Smooth muscle cell (in vitro differentiated cells): ENCODE results near the gene RBM27. TPM values are rescaled to one million over a fixed set of nuclear protein-coding genes. Genes with fewer than 3 reads are reported as not detected.

ENCODE experiments used
- DNase-seq: peaks from one replicate; lab custom pipeline; 2025; ENCODE audit not compliant: unreplicated experiment; lab: John Stamatoyannopoulos, UW
- H2AFZ ChIP-seq: fragments of 200-600 bp; sonication (generic); 2 replicates; pipeline ENCODE4 v1.6.0; 2016; ENCODE audit warnings: antibody characterized with exemption, low read depth, mild to moderate bottlenecking
- H3F3A ChIP-seq: fragments of 200-600 bp; sonication (generic); 2 replicates; pipeline ENCODE4 v1.6.0; 2017; ENCODE audit warnings: antibody characterized with exemption, low read depth
- H3K27ac ChIP-seq: fragments of 200-600 bp; sonication (generic); 2 replicates; pipeline ENCODE4 v1.5.1; 2016; ENCODE audit warnings: low read depth, mild to moderate bottlenecking
- H3K27me3 ChIP-seq: fragments of 200-600 bp; sonication (generic); 2 replicates; pipeline ENCODE4 v1.6.1; 2016; ENCODE audit warnings: low read depth, mild to moderate bottlenecking
- H3K36me3 ChIP-seq: fragments of 200-600 bp; sonication (generic); 2 replicates; pipeline ENCODE4 v1.5.1; 2016; ENCODE audit warnings: low read depth
- H3K4me1 ChIP-seq: fragments of 200-600 bp; sonication (generic); 2 replicates; pipeline ENCODE4 v1.5.1; 2016; ENCODE audit warnings: low read depth
- H3K4me2 ChIP-seq: fragments of 200-600 bp; sonication (generic); 2 replicates; pipeline ENCODE4 v1.6.0; 2016; ENCODE audit warnings: mild to moderate bottlenecking
- H3K4me3 ChIP-seq: fragments of 200-600 bp; sonication (generic); 2 replicates; pipeline ENCODE4 v1.5.1; 2016; ENCODE audit warnings: mild to moderate bottlenecking
- H3K79me2 ChIP-seq: fragments of 200-600 bp; sonication (generic); 2 replicates; pipeline ENCODE4 v1.6.0; 2016; ENCODE audit warnings: low read depth, mild to moderate bottlenecking
- H3K9ac ChIP-seq: fragments of 200-600 bp; sonication (generic); 2 replicates; pipeline ENCODE4 v1.6.0; 2016; ENCODE audit warnings: low read depth
- H3K9me3 ChIP-seq: fragments of 200-600 bp; sonication (generic); replicated peaks from 2 replicates; pipeline ENCODE4 v1.5.1; 2016; ENCODE audit warnings: low read depth
- H4K20me1 ChIP-seq: fragments of 200-600 bp; sonication (generic); 2 replicates; pipeline ENCODE4 v1.6.0; 2016; ENCODE audit warnings: low read depth
- WGBS: methylation state at CpG from one replicate; pipeline ENCODE4 v1.1.7; 2016; ENCODE audit warnings: low lambda C conversion rate; 5-methylcytosine and 5-hydroxymethylcytosine counted together
- polyA plus RNA-seq: library from polyadenylated mRNA; unstranded; fragments of >200 nt; fragmentation: Nextera tagmentation; extraction: Ambion mirVana; gene quantifications from 2 replicates; pipeline ENCODE4 v1.2.1, GENCODE V29; 2016
- total RNA-seq: library from RNA; depleted of rRNA; stranded (reverse); fragments of >200 nt; gene quantifications from 2 replicates; pipeline ENCODE4 v1.2.3, GENCODE V29; 2014
- TF ChIP-seq, protein P1 (sequence below): fragments of 200-600 bp; sonication (generic); IDR thresholded peaks from 2 replicates; pipeline ENCODE4 v1.5.1; 2017; ENCODE audit warnings: borderline replicate concordance, mild to moderate bottlenecking, antibody characterized with exemption; ENCODE audit not compliant: insufficient read depth, poor library complexity, severe bottlenecking

The RBM27 gene
- total and polyA plus RNA-seq, 2 experiments from 2014 or later, result 2.5 to 25.6 TPM

DNA sequence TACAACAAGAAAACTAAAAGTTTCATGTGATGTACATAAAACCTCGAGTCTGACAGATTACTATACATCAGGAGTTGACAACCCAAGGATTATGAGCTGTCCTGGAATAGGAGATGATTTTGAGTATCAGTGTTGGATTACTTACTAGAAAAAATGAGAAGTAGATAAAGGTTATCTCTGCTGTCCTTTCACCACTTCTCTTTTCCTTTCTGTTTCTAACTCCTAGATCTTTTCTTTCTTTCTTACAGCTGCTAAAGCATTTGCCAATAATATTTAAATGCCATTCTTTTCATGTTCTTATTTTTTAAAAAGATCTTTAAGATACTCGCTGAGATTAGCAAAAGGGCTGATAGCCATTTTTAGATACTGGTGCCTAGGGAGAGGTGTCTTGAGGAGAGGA lies 14.8 kb downstream of the RBM27 start:
- Histone ChIP-seq H3K4me3 (no peak overlapping the region), H3F3A (no peaks in the 10 kb centered on the region)

GRCh38 chr5:146219243-146219642 lies 15.8 kb downstream of the RBM27 start:
- H3K9me3 ChIP-seq, result no peaks in the 10 kb centered on the region
- no peak for DNase-seq
- H3K4me3 ChIP-seq, result no peak overlapping the region
- H3K4me2 ChIP-seq, result no peak overlapping the region
- H2AFZ ChIP-seq, result no peak overlapping the region
- no peak overlapping the region for H3K27ac ChIP-seq
- H3K36me3 ChIP-seq, result peaks cover 8% of the 10 kb centered on the region
- peaks cover 92% of the 10 kb centered on the region for H4K20me1 ChIP-seq
- no peaks in the 10 kb centered on the region for H3F3A ChIP-seq
- peaks cover 75% of the 10 kb centered on the region for H3K79me2 ChIP-seq
- H3K27me3 ChIP-seq, result no peaks in the 10 kb centered on the region
- no peaks in the 10 kb centered on the region for H3K4me1 ChIP-seq
- TF ChIP-seq, protein P1, sequence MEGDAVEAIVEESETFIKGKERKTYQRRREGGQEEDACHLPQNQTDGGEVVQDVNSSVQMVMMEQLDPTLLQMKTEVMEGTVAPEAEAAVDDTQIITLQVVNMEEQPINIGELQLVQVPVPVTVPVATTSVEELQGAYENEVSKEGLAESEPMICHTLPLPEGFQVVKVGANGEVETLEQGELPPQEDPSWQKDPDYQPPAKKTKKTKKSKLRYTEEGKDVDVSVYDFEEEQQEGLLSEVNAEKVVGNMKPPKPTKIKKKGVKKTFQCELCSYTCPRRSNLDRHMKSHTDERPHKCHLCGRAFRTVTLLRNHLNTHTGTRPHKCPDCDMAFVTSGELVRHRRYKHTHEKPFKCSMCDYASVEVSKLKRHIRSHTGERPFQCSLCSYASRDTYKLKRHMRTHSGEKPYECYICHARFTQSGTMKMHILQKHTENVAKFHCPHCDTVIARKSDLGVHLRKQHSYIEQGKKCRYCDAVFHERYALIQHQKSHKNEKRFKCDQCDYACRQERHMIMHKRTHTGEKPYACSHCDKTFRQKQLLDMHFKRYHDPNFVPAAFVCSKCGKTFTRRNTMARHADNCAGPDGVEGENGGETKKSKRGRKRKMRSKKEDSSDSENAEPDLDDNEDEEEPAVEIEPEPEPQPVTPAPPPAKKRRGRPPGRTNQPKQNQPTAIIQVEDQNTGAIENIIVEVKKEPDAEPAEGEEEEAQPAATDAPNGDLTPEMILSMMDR, result no peak
- H3K9ac ChIP-seq, result no peak overlapping the region

More for the DNA sequence above, 14.8 kb downstream of the RBM27 start:
- Histone ChIP-seq H3K4me1 (no peaks in the 10 kb centered on the region), H3K9ac (no peak overlapping the region), H3K79me2 (peaks cover 79% of the 10 kb centered on the region), H2AFZ (no peak overlapping the region), H3K27ac (no peak overlapping the region), H3K4me2 (no peak overlapping the region), H3K36me3 (peaks cover 8% of the 10 kb centered on the region), H3K27me3 (no peaks in the 10 kb centered on the region), H3K9me3 (no peaks in the 10 kb centered on the region), H4K20me1 (peaks cover 92% of the 10 kb centered on the region)
- no peak for DNase-seq
- 86% methylated on average over 2 of the region's 2 CpGs for WGBS
- TF ChIP-seq, protein P1, result no peak

GRCh38 chr5:146221234-146221633 lies 17.8 kb downstream of the RBM27 start:
- Histone ChIP-seq H3K79me2 (peaks cover 64% of the 10 kb centered on the region), H3K4me2 (no peak overlapping the region), H3K27me3 (no peaks in the 10 kb centered on the region), H3K4me1 (no peaks in the 10 kb centered on the region), H3F3A (no peaks in the 10 kb centered on the region), H3K9ac (no peak overlapping the region), H3K4me3 (no peak overlapping the region), H3K9me3 (no peaks in the 10 kb centered on the region), H3K36me3 (peaks cover 8% of the 10 kb centered on the region), H4K20me1 (peaks cover 89% of the 10 kb centered on the region), H3K27ac (no peak overlapping the region), H2AFZ (no peak overlapping the region)
- no peak for DNase-seq
- TF ChIP-seq, protein P1, result no peak
- WGBS, result 91% methylated on average over 3 of the region's 3 CpGs

GRCh38 chr5:146222005-146222404 lies 18.6 kb downstream of the RBM27 start:
- H3K9ac ChIP-seq, result no peak overlapping the region
- H2AFZ ChIP-seq, result no peak overlapping the region
- H4K20me1 ChIP-seq, result peaks cover 89% of the 10 kb centered on the region
- TF ChIP-seq, protein P1, result no peak
- 100% methylated on average over 1 of the region's 1 CpG for WGBS
- peaks cover 61% of the 10 kb centered on the region for H3K79me2 ChIP-seq
- H3K4me2 ChIP-seq, result no peak overlapping the region
- H3K27me3 ChIP-seq, result no peaks in the 10 kb centered on the region
- H3F3A ChIP-seq, result no peaks in the 10 kb centered on the region
- H3K27ac ChIP-seq, result no peak overlapping the region
- no peak overlapping the region for H3K4me3 ChIP-seq
- H3K4me1 ChIP-seq, result no peaks in the 10 kb centered on the region
- H3K36me3 ChIP-seq, result peaks cover 8% of the 10 kb centered on the region
- DNase-seq, result no peak
- H3K9me3 ChIP-seq, result no peaks in the 10 kb centered on the region
